ENCODE measurements around the gene PHRF1. TPM values are rescaled to one million over a fixed set of nuclear protein-coding genes. Genes with fewer than 3 reads are reported as not detected.

Gene PHRF1
- total RNA-seq, 1 experiment from 2014 or later: 48.9 TPM

DNA sequence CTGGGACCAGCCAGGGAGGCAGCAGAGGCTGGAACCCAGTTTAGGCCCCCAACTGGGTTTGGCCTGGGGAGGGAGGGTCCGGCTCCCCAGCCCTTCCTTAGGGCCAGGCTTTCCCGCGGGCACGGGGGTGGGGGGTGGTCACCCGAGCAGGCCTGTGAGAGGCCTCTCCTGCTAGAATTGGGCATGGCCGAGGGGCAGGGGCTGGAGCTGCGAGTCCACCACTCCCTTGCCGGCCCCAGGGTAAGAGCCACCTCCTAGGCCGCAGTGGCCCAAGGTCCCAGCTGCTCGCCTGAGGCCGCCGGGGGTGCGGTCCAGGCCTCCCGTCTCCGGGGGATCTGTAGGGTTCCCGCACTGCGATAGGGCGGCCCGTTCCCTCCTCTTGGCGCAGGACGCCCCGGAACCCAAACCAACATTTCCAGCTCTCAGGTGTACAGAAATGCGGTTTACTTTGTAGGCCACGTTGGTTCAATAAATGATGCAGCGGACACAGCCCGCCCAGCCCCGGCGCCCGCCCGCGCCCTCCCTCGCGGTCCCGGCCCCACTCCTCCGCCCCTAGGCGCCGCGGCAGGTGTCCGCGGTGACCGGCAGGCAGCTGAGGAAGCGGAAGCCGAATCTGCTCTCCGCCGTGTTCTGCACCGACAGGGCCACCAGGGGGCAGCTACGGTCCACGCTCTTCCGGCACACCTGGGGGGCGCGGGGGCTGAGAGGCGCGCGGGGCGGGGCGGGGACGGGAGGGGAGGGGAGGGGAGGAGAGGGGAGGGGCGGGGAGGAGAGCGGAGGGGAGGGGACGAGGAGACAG, 21.6 kb upstream of the PHRF1 start:
- H2AFZ ChIP-seq (ENCODE audit: low read length): no peak overlapping the region
- H3K23ac ChIP-seq (ENCODE audit: insufficient read length, low read depth, low read length): no peak overlapping the region
- H2AK5ac ChIP-seq (ENCODE audit: insufficient read length, low read length): no peak overlapping the region
- H3K36me3 Mint-ChIP-seq (ENCODE audit: insufficient read depth in 1 of 3, low read depth in 3 of 3): peaks cover 0 to 2% (median 0%) of the 10 kb centered on the region in 3 experiments; a peak in 4 of 7 replicates
- no peak overlapping the region for H2BK20ac ChIP-seq (ENCODE audit: low read depth, low read length, poor library complexity, severe bottlenecking)
- peaks cover 32% of the 10 kb centered on the region for H3K27me3 Mint-ChIP-seq (ENCODE audit: low read depth)
- no peak overlapping the region for H2BK5ac ChIP-seq (ENCODE audit: insufficient read length, low read length)
- peaks cover 7% of the 10 kb centered on the region for H3K23me2 ChIP-seq (ENCODE audit: insufficient read length, low read depth, low read length, poor library complexity, severe bottlenecking)
- H3K27me3 ChIP-seq (ENCODE audit: insufficient read depth, low read length): peaks cover 5% of the 10 kb centered on the region; the same call in 1 of the 2 replicates
- peak; percentile 86 for DNase-seq
- peak overlapping the region; percentile 31 to 73; a peak in 4 of 5 replicates for H3K4me3 Mint-ChIP-seq
- no peak overlapping the region for H3K9ac ChIP-seq (ENCODE audit: extremely low read depth, insufficient read length, low read length)
- H4K8ac ChIP-seq (replicated peaks; ENCODE audit: insufficient read length, low read depth, low read length): no peak overlapping the region
- no peak overlapping the region for H2BK12ac ChIP-seq (ENCODE audit: insufficient read length, low read depth, low read length)
- no peak overlapping the region for H3K56ac ChIP-seq (ENCODE audit: insufficient read length, low read depth, low read length)
- H3K4me2 ChIP-seq (ENCODE audit: insufficient read depth, insufficient read length, low read length): peak overlapping the region; percentile 37
- no peak overlapping the region for H2BK120ac ChIP-seq (ENCODE audit: low read depth, low read length, poor library complexity, severe bottlenecking)
- H4K91ac ChIP-seq (ENCODE audit: insufficient read length, low read depth, low read length): no peak overlapping the region
- no peaks in the 10 kb centered on the region for H3K4me1 ChIP-seq (ENCODE audit: insufficient read depth, low read length)
- H4K5ac ChIP-seq (ENCODE audit: insufficient read length, low read depth, low read length): no peak overlapping the region
- no peaks in the 10 kb centered on the region for H3K9me3 ChIP-seq (ENCODE audit: control insufficient read depth, low read depth, low read length)
- H3K79me1 ChIP-seq (ENCODE audit: insufficient read depth, low read depth, low read length, poor library complexity, severe bottlenecking): no peaks in the 10 kb centered on the region
- TF ChIP-seq, protein P1, sequence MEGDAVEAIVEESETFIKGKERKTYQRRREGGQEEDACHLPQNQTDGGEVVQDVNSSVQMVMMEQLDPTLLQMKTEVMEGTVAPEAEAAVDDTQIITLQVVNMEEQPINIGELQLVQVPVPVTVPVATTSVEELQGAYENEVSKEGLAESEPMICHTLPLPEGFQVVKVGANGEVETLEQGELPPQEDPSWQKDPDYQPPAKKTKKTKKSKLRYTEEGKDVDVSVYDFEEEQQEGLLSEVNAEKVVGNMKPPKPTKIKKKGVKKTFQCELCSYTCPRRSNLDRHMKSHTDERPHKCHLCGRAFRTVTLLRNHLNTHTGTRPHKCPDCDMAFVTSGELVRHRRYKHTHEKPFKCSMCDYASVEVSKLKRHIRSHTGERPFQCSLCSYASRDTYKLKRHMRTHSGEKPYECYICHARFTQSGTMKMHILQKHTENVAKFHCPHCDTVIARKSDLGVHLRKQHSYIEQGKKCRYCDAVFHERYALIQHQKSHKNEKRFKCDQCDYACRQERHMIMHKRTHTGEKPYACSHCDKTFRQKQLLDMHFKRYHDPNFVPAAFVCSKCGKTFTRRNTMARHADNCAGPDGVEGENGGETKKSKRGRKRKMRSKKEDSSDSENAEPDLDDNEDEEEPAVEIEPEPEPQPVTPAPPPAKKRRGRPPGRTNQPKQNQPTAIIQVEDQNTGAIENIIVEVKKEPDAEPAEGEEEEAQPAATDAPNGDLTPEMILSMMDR (conservative IDR thresholded peaks at IDR 0.05): peak; percentile 69
- no peaks in the 10 kb centered on the region for H3K79me2 ChIP-seq (ENCODE audit: insufficient read depth, low read length)
- H3K27ac Mint-ChIP-seq: no peak overlapping the region
- H2BK15ac ChIP-seq (ENCODE audit: low read depth, low read length): no peak overlapping the region
- no peak overlapping the region for H3T11ph ChIP-seq (ENCODE audit: low read length)
- H3K18ac ChIP-seq (ENCODE audit: insufficient read length, low read depth, low read length): no peak overlapping the region
- H3K4ac ChIP-seq (ENCODE audit: low read depth, low read length): no peak overlapping the region
- no CpG with 5 or more reads among the region's 60 CpGs for WGBS (ENCODE audit: extremely low coverage, insufficient read length, low lambda C conversion rate)
- no peak overlapping the region for H3K27ac ChIP-seq (ENCODE audit: insufficient read length, low read depth, low read length)
- no peak overlapping the region; the same call in 1 of the 2 replicates for H3K14ac ChIP-seq (ENCODE audit: insufficient read depth, low read length)
- H4K20me1 ChIP-seq (ENCODE audit: control insufficient read depth, insufficient read depth, insufficient read length): no peaks in the 10 kb centered on the region
- H3K9me3 Mint-ChIP-seq: no peaks in the 10 kb centered on the region; a peak in 2 of 5 replicates
- peaks cover 3 to 12% of the 10 kb centered on the region in 2 experiments for H3K4me1 Mint-ChIP-seq
